ENCODE measurements around the gene TCF4.

TCF4 gene

DNA sequence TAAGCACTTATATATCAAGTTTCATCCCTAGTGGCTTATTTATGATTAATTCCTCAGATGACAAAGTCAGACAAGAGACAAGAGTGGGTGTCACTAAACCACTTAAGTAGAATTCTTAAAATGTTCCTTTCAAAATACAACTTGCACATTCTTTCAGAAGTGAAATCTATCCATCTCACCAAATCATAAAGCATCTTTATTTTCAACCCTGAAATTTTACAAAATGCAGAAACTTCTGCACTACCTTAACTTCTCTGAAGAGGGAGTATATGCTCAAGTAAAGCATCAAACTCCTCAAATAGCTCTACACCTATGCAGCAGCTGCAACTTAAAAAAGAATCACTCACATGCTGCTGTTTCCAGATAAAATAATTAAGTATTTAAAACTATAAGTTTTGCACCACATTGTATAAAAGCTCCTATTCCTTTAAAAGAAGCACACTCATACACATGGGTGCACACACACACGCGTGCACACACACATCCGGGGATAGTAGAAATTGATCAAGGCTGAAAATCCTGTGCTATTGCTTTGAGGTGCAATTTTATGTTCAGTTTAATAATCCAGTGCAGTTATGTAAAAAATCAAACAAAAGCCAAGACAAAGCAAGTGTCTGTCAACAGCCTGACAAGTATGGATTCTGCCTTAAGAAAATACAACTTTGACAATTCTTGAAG lies 244.5 kb downstream of the TCF4 start:
- DNase-seq: no peak

DNA sequence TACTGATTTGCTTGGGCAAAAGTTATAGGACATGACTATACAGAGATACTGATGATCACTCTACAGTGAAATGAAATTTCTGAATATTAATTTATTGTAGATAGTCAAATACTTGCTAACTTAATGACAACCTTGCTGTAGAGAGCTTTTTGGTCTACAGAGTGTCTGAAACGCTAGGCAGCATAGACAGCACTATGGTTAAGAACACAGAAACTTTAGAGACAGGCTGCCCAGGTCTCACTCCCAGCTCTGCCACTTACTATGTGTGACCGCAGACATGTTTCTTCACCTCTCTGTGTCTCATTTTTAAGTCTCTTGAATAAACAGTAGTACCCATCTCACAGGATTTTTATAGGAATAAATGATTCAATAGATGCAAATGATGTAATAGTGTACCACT lies 247.0 kb downstream of the TCF4 start:
- DNase-seq: no peak

DNA sequence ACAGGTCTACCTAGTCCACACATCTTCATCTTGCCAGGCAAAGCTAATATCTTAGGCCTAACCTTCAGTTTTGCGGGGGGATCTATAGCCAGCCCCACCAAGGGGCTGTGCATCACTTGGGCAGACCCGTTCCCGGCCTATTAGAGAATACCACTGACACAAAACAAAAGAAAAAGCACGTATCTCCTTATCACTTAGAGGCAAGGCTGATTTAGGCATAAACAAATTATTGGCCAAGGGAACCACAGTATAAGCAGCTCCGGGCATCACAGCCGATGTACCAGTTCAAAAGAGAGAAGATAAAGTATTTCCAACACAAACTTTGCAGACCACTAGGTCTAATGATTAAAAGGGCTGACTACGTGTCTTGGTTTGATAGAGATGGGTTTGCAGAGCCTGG lies 248.0 kb downstream of the TCF4 start:
- no peak for DNase-seq

DNA sequence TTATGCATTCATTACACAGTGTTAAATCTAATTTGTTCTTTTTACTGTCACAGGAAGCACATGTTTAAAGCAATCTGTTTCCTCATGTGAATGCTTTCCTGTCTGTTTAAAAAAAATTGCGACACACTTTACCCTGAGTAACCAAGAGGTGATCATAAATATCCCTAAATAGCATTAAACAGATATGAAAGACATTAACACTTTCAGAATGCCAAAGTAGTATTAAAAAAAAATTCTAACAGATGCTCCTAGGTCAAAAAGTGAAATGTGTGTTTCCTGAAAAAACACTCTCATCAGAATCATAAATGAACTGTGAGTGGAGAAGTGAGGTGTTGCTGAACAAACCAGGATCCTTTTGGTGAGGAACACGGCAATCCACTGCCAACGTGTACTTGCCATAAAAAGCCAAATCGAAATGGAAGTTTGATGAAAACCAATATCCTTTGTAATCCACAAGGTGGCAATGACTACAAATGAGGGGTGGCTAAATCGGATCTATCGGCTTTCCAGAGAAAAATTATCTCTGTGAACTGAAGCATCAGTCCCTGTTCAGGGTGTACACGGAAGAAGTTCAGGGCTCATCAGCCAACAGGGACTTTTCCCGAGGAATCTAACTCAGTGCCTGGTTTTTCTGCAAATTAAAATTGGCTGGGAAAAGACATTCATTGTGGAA lies 248.9 kb downstream of the TCF4 start:
- DNase-seq: no peak

DNA sequence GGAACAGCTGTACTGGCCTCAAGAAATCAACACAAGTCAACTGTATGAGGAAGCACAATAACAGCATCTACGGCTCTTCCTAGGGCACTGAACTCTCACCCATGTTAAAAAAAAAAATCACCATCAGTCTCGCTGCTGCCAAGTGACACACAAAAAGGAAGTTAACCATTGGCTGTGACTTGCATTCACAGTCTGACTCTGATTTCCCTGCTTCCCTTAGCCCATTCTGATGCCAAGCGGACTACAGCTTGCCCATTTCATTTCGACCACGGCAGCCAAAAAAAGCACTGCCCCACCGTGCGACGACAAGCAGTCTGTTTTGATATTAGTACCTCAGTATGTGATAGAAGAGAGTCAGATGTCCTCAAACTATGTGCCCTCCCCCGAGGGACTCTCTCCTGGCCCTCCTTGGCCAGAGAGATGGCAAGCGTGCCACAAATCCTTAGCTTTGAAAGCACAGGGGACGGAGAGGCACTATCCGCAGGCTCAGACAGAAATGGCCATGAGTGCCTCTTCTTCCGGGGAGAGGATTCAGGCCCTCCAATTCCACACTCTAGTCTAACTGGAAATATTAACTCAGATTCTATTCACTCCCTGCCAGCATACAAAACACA lies 250.0 kb downstream of the TCF4 start:
- no peak for DNase-seq

DNA sequence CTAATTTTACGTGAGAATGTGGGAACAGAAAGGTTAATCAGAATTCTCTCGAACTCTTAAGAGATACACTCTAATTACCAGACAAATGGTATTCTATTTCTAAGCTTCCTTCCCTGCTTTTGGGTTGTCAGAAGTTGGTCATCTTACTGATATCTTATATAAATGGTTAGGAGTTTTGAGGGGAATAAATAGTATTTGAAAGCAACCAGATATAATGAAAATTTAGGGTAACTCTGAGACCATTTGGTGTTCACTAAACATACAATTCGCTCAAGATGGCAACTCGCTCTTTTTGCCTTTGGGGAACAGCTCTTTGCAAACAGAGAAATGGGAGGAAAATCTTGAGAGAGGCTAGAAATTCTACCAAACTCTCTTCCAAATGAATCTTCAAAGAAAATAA lies 250.9 kb downstream of the TCF4 start:
- DNase-seq: no peak

DNA sequence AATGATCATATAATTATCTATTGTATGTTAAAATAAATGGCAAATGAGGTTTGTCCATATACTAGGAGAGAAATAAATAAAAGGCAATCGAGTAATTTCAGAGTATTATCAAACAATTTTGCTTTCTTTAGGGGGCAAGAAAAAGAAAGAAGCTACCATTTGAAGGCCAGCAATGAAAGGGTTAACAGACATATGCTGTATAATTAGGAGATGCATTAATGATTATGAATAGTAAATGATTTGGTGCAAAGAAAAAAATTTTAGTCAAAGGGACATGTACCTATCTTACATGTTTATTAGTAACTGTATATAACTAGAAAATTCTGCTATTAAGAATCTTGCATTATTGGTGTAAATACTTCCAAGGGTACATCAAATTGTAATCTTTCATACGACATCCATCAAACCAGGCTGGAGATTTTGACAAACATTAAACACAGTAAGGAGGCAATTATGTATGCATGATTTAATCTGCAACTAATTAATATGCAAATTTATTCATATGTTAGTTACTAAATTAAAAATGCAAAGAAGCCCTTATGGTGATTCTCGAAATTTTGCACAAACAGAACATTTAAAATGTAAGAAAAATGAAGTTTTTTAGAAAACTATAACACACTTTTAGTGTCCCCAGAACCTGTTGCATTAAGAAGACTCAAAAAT lies 251.4 kb downstream of the TCF4 start:
- DNase-seq: no peak

DNA sequence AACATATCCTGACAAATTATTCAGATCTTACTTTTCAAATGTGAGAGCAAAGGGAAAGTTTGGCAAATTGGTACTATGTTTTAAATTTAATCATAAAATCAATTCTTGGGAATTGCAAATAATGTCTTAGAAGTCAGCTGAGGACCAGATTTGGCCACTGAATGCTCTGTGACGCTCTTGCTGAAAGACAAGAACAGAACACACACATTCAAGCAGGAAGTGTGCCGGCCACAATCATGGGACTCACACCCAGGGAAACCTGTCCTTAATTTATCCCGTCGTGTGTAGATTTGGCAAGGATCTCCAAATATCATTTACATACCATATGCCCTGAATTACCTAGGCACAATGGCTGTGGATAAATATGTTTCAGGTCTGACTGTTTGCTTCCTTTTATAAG lies 253.1 kb downstream of the TCF4 start:
- DNase-seq: no peak

DNA sequence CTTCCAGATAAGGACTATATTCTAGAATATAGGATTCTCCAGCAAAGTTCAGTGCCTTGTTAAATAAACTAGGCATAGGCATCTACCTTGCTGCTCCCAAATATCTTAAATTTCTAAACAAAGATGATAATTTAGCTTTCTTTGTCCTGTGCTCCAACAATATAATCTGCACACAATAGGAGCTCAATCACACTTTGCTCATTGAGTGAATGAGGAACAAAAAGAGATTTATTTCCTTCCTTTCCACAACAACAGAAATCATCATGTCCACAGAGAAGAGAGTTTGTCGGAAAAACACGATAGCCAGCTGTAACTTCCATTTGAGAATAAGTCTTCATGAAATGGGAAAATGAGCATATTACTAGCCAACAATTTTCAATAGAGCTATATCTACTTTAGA lies 256.7 kb downstream of the TCF4 start:
- no peak for DNase-seq

DNA sequence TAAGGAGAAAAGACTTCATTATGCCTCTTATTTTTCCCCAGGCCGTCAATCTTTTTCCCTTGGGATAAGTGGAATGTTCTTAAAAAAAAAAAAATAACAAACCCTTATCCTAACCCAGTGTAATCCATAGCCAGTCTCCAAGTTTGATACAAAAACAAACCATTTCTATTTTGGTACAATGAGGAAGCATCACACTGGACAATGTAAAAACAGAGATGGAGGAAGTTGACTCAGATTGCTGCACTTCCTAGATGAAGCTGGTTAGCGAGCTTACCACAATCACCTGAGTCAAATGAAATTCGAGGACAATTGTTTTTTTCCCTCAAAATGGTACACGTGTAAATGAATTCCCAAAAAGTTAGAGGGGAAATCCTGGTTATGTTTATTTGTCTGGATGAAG lies 259.7 kb downstream of the TCF4 start:
- no peak for DNase-seq

DNA sequence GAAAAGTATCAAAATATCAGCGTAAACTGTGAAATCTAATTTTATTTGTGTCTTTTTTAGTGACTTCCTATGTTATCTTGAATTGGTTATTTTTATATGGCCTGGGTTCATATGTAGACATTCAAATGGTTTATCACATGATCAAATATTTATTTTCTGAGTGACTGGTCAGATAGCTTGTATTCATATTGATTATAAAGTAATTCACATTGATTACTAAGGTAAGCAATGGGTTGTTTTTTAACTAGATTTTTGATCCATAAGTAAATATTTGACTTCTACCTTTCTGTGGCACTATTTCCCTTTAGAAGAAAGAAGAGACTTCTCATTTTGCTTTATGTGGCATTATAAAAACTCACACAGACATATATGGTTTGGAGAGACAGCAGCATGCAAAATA lies 260.5 kb downstream of the TCF4 start:
- DNase-seq: no peak

DNA sequence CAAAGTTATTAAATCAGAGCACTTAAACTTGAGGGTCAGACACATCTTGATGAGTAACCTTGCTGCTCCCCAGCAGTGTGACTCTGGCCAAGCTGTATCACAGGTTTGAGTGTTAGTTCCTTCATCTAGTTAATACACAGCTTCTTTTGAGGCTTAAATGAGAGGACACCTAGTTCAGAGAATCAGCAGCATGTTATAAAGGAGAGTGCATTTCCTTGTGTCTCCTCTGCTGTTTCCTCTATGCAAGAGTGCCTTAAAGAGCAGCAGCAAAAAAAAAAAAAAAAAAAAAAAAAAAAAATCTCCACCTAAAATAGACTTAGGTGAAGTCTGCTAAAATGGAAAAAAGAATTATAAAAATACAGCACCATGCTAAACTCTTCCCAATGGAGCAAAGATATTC lies 261.9 kb downstream of the TCF4 start:
- DNase-seq: no peak

DNA sequence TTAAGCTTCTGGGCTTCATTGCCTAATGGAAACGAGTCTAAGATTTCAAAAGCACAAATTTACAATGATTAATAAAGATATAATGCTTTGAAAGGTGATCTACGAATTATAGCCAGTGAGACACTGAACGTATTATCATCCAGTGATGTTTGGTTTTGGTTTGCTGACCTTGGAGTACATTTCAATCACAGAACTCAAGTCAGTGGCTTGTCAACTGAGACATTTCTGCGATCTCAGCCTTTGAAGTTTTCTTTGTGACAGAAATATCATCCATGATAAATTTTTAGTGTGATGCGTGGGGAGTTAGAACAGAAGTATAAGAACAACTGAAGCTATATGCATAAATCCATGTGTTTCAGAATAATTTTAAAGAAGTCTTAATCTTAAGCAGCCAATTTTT lies 263.8 kb downstream of the TCF4 start:
- DNase-seq: no peak

DNA sequence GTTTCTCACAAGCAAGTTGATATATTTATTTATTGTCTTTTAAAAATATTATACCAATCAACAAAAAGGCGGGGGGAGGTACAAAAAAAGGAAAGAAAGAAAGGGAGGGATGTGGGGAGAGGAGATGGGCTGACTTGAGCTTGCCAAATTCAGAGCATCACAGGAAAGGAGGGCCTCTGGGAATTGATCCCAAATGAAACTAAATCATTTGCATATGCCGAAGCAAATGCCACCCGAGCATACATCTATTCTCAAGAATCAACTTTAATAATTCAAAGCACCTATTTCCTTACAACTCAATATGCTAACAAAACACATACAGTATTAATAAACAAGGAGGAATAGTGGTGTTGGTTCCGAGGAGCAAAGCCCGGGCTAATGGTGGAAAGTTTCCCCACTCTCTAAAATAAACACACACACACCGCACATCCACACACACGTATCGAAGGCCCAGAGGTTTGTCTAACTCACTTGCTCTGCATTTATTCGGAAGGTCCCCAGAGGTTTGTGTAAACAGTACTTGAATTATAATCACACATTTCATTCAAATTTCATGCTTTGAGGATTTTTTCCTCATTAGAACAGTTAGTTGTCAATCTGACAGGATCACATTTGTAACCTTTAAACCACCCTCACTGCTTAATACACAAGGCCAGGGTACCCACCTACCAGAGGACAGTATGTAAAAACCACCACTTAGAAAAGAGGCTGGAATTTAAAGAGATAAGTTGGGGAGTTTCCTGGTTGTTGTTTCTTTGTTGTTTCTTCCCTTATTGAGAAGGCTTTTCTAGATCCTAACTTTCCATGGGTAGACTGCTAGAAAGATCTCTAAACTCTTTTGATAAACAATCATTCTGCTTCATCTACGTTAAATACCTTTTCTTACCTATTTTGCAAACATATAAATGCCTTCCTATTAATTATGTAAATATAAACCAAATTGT lies 264.7 kb downstream of the TCF4 start:
- no peak for DNase-seq

DNA sequence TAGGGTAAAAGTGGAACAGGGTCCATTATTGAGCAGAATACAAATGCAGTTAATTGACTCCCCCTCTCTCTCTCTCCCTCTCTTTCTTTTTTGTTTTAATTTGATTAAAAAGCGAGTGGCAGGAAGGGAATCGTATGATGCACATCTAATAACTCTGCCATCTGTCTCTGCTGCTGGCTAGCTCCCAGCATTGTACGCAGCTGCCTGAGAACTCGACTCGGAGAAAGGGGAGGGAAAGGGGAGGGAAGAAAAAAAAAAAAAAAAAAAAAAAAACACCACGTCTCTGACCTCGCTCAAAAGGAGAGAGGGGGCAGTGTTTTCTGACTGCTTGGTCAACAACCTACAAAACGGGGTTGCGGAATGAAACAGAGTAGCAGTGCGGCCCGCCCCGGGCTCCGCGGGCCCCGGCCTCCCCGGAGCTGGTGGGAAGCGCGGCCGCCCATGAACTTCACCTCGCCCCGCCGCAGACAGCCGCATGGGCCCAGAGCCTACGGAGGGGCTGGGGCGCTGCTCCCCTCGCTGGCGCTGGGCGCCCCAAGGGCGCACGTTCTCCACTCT lies 265.7 kb downstream of the TCF4 start:
- DNase-seq: no peak

DNA sequence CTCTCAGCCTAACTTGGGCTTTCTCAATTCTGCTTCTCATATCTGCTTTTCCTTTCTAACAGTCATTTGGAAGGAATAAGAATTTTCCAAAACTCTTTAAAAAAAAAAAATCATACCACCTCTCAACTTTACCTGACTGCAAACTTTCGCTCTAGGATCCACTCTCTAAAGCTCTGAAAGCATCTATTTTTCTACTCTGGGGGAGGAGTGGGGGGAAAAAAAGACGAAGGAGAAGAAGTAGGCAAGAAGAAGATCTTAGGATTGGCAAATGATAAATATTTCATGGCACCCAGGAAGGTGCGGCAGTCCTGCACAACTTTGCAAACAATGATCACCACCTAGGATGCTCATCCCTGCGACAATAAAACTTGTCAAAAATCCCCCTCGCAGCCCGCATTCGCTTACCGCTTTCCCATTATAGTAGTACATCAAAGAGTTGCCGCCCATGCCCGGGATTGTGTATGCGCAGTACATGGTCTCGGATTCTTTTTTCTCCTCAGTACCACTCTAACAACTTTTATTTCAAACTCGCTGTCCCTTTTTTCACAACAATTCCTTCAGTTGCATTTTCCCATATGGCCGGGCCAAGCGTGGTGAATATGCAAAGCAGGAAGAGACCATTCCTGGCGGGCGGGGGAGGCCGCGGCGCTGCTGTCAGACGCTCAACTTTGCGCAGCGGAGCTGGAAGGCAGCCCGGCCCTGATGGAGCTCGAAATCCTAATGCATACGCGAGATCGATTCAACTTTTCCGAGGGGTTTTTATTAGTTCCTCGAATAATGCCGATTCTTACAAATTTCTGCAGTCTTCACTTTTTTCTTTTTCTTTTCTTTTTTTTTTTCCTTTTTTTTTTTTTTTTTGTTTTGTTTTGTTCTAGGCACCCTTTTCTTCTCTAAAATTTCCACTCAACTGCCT lies 266.5 kb downstream of the TCF4 start:
- DNase-seq: no peak

DNA sequence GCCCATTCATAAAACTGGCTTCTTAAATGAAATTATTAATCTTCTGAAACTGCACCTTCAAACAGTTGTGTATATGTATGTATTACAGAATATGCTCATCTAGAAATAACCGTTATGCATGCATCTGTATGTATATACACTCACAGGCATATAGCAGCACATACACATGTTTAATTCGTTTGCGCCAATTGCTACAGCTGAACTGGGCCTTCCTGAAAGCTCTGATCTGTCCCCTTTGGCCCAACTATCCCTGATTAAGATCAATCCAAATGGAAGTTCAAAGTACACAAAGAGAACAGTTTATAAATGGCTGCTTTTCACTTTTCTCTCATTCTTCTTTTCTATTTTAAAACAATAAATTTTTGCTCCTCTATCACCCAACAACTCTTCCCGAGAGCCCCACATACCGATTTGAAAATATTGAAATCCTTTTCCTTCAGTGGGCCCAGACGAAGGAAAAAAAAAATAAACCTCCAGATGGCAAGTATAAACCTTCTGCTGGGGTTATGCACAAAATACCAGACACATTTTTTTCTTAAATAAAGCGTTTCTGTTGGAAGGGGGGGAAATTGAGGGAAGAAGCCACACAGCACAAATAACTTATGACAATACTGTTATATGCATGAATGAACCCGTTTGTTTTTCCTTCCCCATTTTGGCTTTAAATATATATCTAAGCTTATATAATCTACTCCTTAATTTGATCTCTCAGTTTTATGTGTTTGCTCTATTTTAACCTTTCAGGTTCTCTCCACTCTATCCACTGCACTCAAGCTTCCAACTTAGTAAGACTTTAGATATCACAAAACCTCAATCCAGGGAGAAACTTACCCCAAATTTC lies 267.3 kb downstream of the TCF4 start:
- no peak for DNase-seq

DNA sequence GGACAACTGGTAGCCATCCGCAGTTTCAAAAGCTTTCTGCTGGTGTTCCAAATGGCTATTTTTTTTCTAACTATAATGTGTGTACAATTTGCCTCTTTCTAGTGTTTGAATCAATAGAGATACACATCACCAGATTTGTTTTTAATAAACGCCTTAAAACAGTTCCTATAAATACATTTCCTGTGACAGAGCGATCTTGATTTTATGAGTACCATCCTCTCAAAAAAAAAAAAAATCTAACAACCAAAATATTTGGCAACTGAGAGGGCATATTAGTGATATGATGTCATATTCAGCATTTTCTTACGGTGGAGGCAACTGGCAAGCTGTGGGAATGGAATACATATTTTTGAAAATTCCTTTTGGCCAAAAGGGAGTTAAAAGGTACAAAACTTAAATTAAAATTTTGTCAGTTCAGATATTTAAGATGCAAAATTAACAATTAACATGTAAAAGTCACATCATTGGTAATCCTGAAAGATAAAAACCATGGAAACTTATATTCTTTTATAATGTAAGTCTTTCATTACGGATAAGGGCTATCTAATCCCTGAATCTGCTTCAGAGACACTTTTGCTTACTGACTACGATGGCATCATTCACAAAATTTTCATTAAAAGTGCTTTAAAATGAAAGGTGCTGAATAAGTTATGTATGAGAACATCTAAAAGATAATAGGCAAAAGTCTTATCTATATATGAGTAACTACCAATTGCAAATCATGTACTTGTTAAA lies 268.4 kb downstream of the TCF4 start:
- no peak for DNase-seq

DNA sequence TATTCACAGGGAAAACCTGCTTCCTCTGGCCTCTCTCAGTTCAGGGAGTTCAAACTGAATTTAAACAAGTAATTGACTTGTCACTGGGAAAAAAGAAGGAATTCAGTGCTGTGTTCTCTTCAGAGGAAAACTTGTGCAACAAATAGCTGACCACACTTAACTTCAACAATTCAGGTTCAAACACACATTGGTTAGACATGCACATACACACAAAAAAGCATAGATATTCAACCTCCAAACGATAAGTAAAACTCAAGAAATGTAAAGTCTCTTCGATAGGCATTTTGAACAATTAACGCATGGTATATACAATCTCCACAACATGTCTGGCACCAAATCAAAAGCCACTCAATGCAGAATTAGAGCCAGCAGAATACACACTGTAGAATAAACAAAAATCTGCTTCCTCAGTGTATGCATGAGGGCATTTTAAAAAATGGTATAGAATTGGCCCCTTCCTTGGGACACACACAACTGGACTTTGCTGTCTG lies 269.0 kb downstream of the TCF4 start:
- DNase-seq: no peak

DNA sequence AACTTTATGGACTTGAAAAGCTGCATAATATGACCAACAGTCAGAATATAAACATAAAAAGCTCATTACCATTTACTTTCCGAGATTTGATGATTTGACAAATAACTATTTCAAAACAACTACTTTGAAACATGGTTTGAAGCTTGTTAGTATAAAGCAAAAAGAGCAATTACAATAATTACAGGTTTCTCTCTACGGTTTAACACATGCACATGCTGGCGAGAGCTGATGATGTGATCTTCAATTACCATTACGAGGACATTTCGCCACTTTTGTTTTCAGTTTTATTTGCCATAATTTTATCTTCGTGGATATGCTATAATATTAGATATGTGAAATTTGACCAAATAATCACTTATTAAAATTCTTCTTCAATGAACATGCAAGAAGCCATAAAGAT lies 270.1 kb downstream of the TCF4 start:
- DNase-seq: no peak

All from activated naive CD4-positive, alpha-beta T cell treated with Interleukin-2 at 50 U/mL for 16 hours (primary cell).